Cerebellar cortex (tissue), 1 donor: ENCODE data around the gene PITX1.

Experiments used
- DNase-seq: peaks from one replicate; pipeline ENCODE4 v3.0.0-alpha.2; 2015; ENCODE audit warnings: low spot score

Gene PITX1

DNA sequence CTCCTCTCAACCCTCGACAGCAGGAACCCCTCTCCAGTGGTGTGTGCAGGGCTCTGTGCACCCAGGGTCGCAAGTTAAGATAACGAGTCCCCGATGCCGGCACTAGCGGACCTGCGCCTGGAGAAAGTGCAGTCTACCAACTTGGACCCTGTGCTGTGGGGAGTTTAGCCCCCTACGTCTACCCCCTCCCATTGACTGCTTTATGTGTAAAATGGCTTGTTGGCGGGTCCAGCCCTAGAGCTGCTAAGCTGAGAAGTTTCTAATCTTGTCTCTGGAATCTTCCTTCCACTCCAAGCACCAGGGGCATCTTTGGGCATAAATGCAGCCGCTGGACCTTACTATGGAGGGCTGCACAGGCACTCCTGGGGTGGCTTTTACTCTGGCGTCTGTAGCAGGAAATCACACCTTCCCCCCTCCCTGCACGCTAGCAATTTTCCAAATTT is 7.1 kb upstream of the PITX1 start:
- DNase-seq = no peak

DNA sequence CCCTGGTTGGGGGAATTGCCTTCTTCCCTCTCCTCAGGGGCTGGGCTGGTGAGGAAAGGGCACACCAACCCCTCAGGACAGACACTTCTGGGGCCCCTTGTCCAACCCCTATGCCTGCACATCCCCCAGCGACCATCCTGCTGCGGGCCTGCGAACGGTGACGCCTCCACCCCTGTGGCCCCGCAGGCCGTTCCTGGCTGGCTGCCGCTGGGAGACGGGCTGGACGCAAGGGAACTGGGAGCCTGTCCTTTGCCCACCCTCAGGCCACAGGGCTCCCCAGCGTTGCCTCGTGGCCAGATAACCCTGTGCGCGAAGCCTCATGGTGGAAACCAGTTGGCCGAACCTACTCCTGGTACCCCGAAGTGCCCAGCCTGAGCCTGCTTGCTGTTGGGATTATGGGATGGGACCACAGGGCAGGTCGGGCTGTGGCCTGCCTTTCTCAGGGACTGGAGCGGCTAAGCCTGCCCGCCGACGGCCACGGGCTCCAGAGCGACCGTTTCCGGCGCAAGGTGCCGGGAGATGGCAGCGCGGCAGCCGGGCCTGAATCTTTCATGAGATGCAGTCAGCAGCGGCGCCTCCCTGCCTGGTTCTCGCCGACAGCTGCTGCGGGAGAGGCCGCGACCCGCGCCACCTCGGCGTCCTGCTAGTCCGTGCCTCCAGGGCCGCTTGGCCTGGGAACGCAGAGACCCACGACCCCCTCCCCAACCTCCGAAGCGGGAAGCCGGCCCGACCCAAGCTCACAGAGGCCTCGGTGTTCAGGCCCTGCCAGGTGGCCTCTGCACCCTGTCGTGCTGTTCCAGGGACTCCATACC is 6.5 kb upstream of the PITX1 start:
- no peak for DNase-seq

DNA sequence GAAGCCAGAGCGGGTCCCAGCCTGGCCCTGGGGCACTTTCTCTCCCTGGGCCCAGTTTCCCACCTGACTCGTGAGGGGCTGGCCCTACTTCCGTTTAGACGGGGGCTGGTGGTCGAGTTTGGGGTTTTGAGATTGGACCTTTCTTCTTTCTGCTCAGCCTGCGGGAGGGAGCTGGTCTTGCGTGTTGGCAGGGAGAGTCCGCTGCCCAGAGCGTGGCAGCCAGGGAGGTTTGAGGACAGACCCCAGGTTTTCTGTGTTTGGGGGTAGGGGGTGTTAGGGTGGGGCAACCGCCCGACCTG is 6.0 kb upstream of the PITX1 start:
- DNase-seq = no peak

DNA sequence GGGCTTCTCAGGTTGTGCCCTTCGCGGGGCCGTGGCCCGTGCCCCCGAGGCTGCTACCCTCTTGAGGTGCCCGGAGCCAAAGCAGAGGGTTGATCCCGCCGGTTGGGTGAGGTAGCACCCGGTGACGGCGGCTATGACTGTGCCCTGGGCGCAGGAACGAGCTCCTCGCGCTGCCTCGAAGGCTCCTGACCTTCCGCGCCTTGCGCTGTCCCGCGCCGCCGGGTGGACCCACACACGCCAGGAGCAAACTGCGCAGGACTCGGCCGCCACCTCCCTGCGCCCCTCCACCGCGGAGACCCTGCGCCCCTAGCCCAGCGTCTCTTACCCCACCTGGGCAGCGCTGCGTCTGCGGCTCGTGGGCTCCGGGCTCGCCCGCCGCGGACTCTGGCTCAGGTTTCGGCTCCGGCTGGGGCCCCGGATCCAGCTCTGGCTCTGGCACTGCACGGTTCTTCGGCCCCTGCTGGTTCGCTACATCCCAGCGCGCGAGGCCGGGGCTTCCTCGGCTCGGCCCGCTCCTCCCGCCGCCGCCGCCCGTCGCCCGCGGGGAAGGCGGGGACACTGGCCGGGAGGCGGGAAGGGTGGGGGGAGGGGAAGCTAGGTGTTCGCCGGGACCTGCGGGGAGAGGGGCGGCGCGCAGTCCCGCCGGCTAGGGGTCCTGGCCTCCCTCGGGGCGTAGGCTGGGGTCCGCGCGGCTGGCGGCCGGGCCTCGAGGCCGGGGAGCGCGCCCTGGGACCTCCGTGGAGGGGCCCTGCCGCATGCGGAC is 5.4 kb upstream of the PITX1 start:
- no peak for DNase-seq

DNA sequence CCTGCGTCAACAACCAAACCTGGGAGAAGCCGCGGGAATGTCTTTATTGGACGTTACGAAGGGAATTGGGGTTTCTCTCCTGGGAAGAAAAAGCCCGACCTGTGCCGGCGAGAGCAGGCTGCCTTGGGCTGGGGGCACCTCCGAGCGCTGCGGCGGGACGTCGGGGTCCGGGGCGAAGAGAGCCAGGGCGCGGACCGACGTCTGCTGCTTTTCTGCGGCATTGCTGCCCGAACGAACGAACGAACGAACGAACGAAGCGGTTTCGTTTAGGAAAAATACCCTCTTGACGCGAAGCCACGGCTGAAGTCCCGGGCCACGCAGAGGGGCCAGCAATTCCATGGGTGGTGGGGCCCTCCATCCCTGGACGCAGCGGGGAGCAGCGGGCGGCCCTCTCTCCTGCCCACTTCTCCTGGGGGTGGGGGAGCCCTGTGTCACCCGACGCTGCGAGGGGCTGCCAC is 4.8 kb upstream of the PITX1 start:
- DNase-seq = no peak

DNA sequence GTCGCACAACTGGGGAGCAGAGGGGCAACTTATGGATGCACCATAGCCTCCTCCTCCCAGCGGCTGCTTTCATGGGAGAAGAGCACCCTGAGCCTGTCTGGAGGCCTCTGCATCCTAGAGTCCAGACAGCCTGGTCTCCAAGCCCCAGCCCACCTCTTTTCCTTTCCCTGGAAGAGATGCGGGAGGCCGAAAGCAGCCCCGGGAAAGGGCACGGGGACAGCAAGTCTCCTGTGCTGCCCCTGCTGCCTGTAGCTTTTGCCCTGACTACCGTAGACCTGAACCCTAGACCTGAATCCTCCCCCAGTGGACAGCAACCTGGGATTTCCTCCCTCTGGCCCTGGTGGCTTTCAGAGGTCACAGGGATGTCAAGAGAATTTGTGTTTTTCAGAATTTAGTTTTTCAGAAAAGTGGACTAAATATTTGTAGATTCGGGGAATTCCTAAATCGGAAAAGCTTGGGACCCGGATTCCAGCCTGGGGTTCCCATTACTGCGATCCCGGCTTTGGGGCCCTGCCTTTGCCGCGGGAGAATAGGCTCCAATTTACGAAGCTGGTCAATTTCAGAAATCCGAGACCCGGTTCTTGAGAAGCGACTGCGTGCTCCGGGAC is 4.3 kb upstream of the PITX1 start:
- no peak for DNase-seq

DNA sequence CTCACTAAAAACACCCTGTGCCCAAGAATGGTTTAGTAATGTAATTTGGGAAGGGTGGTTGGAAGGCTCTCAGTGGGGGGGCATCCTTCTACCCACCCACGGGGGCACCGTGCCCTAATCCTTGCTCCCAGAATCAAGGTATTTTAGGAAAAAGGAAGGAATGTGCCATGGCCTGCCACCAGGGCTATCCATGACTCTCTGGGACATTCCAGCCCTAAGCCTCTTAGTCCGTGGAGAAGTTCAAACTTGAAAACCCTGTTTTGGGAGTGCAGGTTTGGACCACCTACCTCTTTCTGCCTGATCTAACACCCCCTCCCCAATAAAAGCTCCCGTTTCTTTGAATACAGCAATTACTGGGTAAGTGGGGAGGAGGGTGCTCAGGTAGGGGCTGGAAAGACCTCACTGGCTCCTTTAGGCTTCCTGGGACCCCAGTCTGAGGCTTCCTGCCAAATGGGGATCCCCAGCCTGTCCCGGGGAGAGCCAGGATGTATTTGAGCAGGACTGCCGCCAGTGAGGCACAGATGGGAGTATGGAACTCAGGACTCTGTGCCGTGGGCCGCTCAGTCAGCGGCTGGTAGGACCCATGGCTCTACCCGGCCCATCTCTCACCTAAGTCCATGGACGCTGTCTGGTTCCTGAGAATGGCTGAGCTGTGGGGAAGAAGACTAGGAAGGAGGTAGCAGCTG is 3.6 kb upstream of the PITX1 start:
- no peak for DNase-seq

DNA sequence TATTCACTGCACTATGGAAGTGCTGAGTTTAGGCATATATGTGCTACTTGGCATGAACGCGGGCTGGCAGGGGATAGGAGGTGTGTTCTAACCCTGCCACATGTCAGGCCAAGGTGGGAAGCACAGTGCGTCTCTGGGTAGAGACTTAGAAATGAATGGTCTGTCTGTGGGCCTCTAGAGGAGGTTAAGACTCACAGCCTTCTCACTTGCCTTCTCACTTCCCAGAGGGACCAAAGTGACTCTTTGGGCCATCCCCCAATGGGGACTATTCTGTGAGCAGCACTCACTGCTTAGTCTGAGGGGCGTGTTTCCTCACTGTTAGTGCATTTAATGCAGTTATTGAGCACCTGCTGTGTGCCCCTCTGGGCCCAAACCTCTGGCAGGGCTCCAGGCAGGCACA is 2.4 kb upstream of the PITX1 start:
- no peak for DNase-seq

DNA sequence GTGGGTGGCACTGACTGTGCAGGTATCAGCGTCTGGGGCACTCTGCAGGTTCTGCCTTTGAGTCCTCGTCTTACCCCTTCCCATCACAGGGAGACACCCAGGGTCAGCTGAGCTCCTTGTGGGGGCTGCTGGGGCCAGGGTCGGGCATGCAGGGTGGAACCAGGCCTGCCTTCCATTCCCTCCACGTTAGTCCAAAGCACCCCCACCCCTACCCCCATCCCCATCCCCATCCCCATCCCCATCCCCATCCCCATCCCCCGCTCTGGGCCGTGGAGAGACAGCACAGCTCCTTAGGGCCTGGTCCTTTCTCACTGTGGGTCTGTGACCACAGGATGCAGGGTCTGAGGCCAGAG is 1.6 kb upstream of the PITX1 start:
- no peak for DNase-seq

DNA sequence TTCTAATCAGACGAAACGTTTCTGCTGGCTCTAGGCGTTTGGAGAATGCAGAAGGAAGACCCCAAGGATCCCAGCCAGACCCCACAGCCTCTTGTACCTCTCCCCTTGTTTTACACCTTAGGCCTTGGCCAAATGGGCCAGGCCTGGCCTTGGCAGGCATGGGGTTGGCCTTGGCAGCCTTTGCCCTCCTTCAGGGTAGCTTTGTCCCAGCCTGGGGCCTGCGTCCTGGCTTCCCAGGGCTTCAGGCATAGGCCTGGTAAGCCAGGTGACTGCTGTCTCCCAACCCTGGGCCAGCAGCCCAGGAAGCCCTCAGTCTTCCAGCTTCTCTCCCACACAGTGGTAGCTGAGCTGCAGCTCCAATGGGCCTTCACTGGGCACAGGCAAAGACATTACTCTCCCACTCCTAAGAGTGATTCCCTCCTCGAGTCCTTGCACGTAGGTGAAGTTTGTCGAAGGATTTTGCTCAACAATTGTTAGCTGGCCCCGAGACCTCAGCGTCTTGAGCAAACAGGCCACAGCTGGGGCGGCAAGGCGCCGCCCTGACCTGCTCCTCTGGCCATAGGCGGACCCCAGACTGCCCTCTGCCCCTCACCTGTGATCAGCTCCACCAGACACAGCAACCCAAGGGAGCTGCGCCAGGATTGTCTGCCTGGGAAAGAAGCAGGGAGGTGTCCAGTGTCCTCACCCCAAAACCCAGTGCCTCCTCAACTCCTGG is 1.1 kb upstream of the PITX1 start:
- no peak for DNase-seq

DNA sequence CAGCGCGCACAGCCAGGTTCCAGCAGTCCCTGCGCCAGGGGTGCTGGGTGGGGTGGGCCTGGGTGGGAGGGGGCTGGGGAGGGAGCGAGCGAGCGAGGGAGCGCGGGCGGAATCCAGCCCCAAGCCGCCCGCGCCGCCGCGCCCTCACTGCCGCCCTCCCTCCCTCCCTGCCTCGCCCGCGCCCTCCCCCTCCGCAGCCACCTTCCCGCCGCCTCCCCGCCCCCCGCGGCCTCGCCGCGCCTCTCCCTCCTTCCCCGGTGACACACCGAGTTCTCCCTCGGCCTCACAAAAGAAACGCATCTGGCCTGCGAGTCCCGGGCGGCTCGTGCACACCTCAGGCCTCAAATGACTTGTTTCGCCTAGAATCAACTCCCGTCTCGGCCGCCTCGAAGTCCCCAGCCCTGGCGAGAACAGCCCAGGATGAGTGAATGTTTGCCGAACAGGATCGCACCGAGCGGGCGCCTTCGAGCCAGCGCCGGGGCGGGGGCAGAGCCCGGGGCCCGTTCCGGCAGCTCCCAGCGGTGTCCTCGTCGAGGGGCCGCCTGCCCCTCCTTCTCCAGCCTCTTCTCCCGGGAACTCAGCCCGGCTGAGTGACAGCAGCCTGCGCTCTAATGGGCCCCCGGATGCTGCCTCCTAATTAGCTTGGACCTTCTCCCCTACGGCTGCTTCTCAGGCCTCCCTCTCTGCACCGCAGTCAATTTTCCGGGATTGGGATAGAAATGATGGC is 371 bp upstream of the PITX1 start:
- peak; percentile 35 for DNase-seq

DNA sequence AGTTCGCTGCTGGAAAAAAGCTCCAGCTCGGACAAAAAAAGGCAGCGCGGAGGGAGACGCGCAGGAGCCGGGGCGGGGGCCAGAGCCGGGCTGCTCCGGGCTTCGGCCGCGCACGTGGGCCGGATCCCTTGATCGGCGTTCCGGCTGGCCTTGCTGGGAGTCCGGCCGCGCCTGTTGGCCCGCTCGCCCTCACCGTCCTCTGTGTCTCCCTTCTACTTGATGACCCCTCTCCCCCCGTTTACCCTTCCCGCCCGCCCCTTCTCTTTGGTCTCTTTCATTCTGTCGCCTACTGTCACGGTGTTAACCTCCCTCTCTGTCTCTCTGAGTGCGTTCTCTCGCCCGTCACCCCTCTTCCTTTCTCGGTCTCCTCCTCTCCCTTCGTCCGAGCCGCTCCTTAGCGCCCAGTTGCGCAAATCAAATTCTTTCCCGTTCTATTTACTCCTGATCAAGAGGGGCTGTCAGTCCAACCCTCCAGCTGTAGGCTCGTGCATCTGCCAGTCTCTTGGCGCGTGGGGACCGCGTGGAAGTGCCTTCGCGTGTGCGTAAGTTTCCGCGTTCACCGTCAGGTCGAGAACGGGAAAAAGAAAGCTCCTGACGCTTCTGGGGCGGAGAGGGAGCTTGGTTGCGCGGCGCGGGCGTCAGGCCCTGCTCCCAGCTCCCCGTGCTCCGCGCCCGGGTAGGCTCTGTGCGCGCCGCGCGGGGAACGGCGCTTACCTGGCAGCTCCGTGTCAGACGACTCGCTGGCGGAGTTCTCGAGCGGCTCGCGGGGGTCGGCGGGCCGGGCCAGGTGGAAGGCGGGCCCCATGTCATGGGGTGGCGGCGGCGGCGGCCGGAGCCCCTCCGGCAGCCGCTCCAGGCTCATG is 798 bp downstream of the PITX1 start:
- DNase-seq = no peak

DNA sequence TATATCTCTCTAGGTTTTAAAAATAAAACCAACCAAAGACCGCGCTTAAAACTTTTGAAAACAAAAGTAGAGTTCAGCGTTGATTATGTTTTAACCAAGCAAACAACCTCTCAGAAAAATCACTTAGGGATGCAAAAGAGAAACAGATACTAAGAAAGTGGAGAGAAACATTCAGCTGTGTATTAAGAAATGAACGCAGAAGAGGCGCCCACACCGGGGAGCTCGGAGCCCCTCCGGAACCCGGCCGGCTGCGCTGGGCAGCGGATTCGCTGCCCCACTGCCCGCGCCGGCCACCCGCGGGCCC is 1.4 kb downstream of the PITX1 start:
- no peak for DNase-seq

DNA sequence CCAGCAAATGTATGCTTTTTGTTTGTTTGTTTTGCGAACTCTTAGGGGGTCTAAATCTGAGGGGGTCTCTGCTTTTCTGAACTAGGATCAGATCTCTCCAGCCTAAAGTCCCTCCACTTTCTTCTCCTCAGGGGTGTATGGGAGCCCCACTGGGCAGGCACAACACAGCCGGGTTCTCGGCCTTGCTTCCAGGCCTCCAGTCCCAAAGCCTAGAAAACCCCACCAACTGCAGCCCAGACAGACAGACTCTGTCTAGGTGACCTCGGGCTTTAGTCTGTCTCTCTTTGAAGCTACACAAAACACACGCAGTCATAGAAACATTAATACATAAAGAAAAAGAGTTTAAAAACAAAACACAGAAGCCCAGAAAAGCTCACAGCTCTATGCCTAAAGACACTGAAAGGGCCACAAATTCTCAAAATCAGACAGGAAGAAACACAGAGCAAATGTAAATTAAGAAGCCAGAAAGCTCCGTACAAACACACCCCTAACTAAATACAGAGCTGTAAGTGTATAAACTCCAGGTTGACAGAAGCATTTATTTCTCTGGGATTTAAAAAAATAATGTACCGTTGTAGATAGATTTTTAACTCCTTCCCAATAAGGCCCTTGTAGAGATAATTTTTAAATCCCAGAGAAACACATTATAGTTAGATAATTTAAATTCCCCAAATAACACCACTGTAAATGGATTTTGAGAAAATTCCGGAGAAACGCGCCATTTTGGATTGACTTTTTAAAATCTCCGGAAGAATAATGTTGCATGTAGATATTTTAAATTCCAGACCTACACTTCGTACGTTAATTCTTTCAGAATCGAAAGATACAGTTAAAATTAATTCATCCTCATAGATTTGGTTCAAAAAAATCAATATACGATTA is 2.0 kb downstream of the PITX1 start:
- no peak for DNase-seq

DNA sequence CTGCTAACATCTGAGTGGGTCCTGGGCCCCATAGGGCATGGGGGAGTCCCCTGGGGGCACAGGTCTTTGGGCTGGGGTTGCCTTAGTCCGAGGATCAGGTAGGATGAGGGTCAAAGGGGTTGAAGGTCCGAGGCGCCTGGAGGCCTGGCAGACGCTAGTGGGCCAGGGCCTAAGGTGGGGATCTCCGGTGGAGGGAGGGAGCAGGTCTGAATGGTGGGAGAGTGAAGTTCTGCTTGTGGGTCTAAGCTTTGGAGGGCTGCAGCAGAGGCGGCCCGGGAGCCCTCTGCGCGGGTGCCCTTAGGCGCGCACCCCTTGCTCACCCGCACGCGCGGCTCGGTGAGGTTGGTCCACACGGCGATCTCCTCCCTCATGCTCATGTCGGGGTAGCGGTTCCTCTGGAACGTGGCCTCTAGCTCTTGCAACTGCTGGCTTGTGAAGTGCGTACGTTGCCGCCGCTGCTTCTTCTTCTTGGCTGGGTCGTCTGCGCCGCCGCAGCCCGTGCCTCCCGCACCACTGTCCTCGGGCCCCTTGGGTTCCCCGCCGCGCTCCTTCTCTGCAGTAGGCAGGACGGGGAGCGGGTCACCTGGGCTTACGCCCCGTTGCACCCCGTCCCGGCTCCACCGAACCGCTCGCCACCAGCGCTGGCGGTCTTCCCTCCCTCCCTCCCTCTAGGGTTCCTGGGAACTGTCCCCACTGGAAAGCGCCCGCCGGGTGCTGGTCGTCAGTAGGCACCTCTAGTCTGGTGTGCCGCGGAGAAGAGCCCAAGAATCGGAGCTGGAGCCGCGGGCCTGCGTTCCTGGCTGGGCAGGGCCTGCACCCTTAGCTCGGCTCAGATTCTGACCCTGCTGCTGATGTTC is 2.8 kb downstream of the PITX1 start:
- DNase-seq = no peak

DNA sequence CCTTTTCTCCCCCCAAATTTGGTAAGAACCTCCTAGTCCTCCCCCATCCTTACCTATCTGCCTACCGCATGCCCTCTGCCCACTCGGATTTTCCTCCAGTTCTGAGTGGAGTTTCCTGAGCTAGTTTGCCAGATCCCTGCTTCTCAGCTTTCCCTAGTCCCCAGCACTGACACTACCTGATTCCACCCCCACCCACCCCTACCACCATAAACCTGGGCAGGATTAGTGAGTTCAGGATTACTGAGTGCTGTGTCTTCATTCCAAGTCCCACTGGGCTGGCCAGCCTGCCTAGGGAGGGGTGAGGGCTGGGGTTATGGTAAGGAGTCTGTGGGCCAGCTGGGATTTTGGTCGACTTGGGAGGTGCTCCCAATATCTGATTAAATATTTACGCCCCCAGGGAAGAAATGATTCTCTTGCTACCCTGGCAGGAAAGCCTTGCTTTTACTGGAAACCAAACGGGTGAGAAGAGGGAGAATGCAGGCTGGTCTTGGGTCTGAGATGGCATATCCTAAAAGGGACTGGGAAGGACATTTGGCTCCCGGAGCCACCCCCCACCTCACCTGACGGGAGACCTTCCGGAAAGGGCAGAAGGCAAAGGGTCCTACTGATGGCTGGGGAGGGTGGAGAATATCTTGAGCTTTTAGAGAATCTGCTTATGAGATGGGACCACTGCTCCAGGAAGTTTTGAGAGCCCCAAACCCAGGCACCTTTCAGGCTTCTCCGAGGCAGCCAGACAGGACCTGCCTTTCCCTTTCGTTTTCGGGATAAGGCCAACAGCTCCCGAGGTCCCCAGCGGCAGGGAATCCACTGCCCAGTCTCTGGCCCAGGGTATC is 3.7 kb downstream of the PITX1 start:
- no peak for DNase-seq

DNA sequence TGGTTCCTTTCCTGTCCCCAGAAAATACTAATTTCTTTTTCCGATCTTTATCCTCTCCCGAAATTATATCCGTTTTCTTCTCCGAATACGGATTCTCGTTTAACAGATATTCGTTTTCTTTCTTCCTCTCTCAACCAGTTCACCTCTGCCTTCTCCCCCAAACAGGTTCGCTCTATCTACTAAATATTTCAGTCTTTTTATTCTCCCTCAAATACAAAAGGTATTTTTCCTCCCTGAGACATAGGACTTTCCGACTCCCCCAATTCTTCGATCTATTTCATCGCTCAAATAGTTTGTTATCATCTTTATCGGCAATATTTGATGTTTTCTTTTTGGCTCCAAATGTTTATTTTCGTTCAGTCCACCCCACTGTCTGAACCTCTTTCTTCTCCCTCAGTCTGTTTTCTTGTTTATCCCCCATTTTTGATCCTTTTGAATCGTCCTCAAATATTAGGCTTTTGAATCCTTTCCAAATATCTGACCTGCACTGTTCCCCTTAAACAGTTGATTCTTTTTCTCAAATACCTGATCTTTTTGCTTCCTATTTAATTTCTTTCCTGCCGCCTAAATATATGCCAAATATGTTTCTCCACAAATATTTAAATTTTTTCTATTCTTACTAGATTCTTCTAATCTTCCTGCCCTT is 4.4 kb downstream of the PITX1 start:
- DNase-seq = no peak
